ENCODE data around the gene FAIM2. TPM values are rescaled to one million over a fixed set of nuclear protein-coding genes. Genes with fewer than 3 reads are reported as not detected.
"Not testable (repeated sequence)": the region's sequence is repeated elsewhere in the genome, so short reads cannot be mapped to it uniquely, and the experiment has no call there.

The FAIM2 gene
- total RNA-seq, 1 donor from 2014 or later: not detected

- Mint-ChIP-seq H3K4me3 (ENCODE audit: unreplicated experiment) (no peak overlapping the region), H3K9me3 (ENCODE audit: unreplicated experiment) (no peaks in the 10 kb centered on the region), H3K27me3 (ENCODE audit: unreplicated experiment) (peaks cover 19% of the 10 kb centered on the region), H3K4me1 (ENCODE audit: unreplicated experiment) (peaks cover 14% of the 10 kb centered on the region), H3K36me3 (ENCODE audit: low read depth, unreplicated experiment) (no peaks in the 10 kb centered on the region), H3K27ac (ENCODE audit: unreplicated experiment) (no peak overlapping the region)
- no peak for TF ChIP-seq CTCF (IDR thresholded peaks at IDR 0.05; ENCODE audit: unreplicated experiment)
- DNase-seq (ENCODE audit: low spot score): no peak
These were observed 20.7 kb downstream of the FAIM2 start for GRCh38 chr12:49882851-49883464.

- no peak overlapping the region for H3K27ac Mint-ChIP-seq (ENCODE audit: unreplicated experiment)
- no peak for DNase-seq (ENCODE audit: low spot score)
- H3K4me3 Mint-ChIP-seq (ENCODE audit: unreplicated experiment): no peak overlapping the region
- no peaks in the 10 kb centered on the region for H3K9me3 Mint-ChIP-seq (ENCODE audit: unreplicated experiment)
- H3K4me1 Mint-ChIP-seq (ENCODE audit: unreplicated experiment): peaks cover 13% of the 10 kb centered on the region
- no peaks in the 10 kb centered on the region for H3K36me3 Mint-ChIP-seq (ENCODE audit: low read depth, unreplicated experiment)
- no peak for TF ChIP-seq CTCF (IDR thresholded peaks at IDR 0.05; ENCODE audit: unreplicated experiment)
- peaks cover 19% of the 10 kb centered on the region for H3K27me3 Mint-ChIP-seq (ENCODE audit: unreplicated experiment)
These were observed 21.4 kb downstream of the FAIM2 start for GRCh38 chr12:49882248-49882850.

GRCh38 chr12:49881415-49882247 lies 22.1 kb downstream of the FAIM2 start:
- no peaks in the 10 kb centered on the region for H3K36me3 Mint-ChIP-seq (ENCODE audit: low read depth, unreplicated experiment)
- peaks cover 9% of the 10 kb centered on the region for H3K4me1 Mint-ChIP-seq (ENCODE audit: unreplicated experiment)
- H3K9me3 Mint-ChIP-seq (ENCODE audit: unreplicated experiment): no peaks in the 10 kb centered on the region
- no peak overlapping the region for H3K4me3 Mint-ChIP-seq (ENCODE audit: unreplicated experiment)
- H3K27me3 Mint-ChIP-seq (ENCODE audit: unreplicated experiment): peaks cover 17% of the 10 kb centered on the region
- no peak for TF ChIP-seq CTCF (IDR thresholded peaks at IDR 0.05; ENCODE audit: unreplicated experiment)
- DNase-seq (ENCODE audit: low spot score): no peak
- no peak overlapping the region for H3K27ac Mint-ChIP-seq (ENCODE audit: unreplicated experiment)

GRCh38 chr12:49880756-49881414 lies 22.8 kb downstream of the FAIM2 start:
- TF ChIP-seq CTCF (IDR thresholded peaks at IDR 0.05; ENCODE audit: unreplicated experiment): no peak
- DNase-seq (ENCODE audit: low spot score): no peak
- Mint-ChIP-seq H3K9me3 (ENCODE audit: unreplicated experiment) (no peaks in the 10 kb centered on the region), H3K36me3 (ENCODE audit: low read depth, unreplicated experiment) (no peaks in the 10 kb centered on the region), H3K4me1 (ENCODE audit: unreplicated experiment) (peaks cover 9% of the 10 kb centered on the region), H3K27me3 (ENCODE audit: unreplicated experiment) (peaks cover 17% of the 10 kb centered on the region), H3K4me3 (ENCODE audit: unreplicated experiment) (no peak overlapping the region), H3K27ac (ENCODE audit: unreplicated experiment) (no peak overlapping the region)

- H3K27me3 Mint-ChIP-seq (ENCODE audit: unreplicated experiment): peaks cover 17% of the 10 kb centered on the region
- H3K4me3 Mint-ChIP-seq (ENCODE audit: unreplicated experiment); H3K36me3 Mint-ChIP-seq (ENCODE audit: low read depth, unreplicated experiment); H3K27ac Mint-ChIP-seq (ENCODE audit: unreplicated experiment); H3K4me1 Mint-ChIP-seq (ENCODE audit: unreplicated experiment); H3K9me3 Mint-ChIP-seq (ENCODE audit: unreplicated experiment); DNase-seq (ENCODE audit: low spot score): not testable (repeated sequence)
These were observed 24.6 kb downstream of the FAIM2 start for GRCh38 chr12:49879065-49879464.

Measured in endothelial cell (in vitro differentiated cells).